K562 (cell line): ENCODE measurements around the gene PACSIN3. TPM values are rescaled to one million over a fixed set of nuclear protein-coding genes. Genes with fewer than 3 reads are reported as not detected.
A peak's percentile ranks its signal among the peaks of the same experiment; 100 is the strongest.

Experiments
- ATAC-seq: fragments of 200-7000 bp; cut with Tn5 transposase; 3 replicates; pipeline ENCODE4 v1.9.1; 2020; ENCODE audit warnings: moderate library complexity
- BruUV-seq: library from RNA; stranded (reverse); fragments of 400-500 nt; replicated peaks from 2 replicates; lab custom pipeline; 2021; lab: Mats Ljungman, UMichigan
- CTCF ChIA-PET: fragments of 300-600 bp; formaldehyde crosslinking; extraction: SDS; loops from one replicate; lab custom pipeline; 2021; ENCODE audit warnings: low intra/inter-chr PET ratio; lab: Yijun Ruan, JAX
- POLR2A ChIA-PET: fragments of 300-600, 350-650 bp; sonication (Branson Sonifier 250); formaldehyde crosslinking; extraction: SDS; loops from one replicate; lab custom pipeline; 2021; ENCODE audit warnings: antibody characterized with exemption, inconsistent platforms; lab: Yijun Ruan, JAX
- DNase-seq, 4 experiments: peaks; one replicate each; pipeline versions ENCODE4 v3.0.0 to v3.0.0-alpha.2; 2011 to 2018; ENCODE audit warnings: low spot score in 3 of 4, mixed read lengths in 3 of 4; ENCODE audit errors: extremely low read depth in 1 of 4
- FAIRE-seq: peaks from 2 replicates; lab custom pipeline; 2011; peaks lifted over from hg19 to GRCh38; lab: Jason Lieb, UNC
- H2AFZ ChIP-seq: 2 replicates; pipeline ENCODE4 v1.6.0; 2011; ENCODE audit warnings: low read depth, low read length, control low read depth, inconsistent platforms
- H3K27ac ChIP-seq: fragments of 200-600 bp; 3 replicates; pipeline ENCODE4 v1.8.0; 2011; ENCODE audit warnings: low read depth, mild to moderate bottlenecking, control low read depth, inconsistent platforms, low read length, moderate library complexity, mixed read lengths; ENCODE audit errors: extremely low read depth
- H3K27me3 ChIP-seq, 2 experiments: fragments of 300-600 bp in 1 of 2; 2 replicates in 1 of 2; 3 replicates in 1 of 2; pipeline versions ENCODE4 v1.6.0 to v1.8.0; 2011; ENCODE audit warnings: inconsistent platforms in 2 of 2, low read length in 2 of 2, mild to moderate bottlenecking in 1 of 2, mixed read lengths in 1 of 2, moderate library complexity in 1 of 2; ENCODE audit not compliant: control insufficient read depth in 2 of 2, insufficient read depth in 2 of 2
- H3K36me3 ChIP-seq: fragments of 300-600 bp; 3 replicates; pipeline ENCODE4 v1.8.0; 2011; ENCODE audit warnings: mild to moderate bottlenecking, low read length, inconsistent platforms; ENCODE audit not compliant: control insufficient read depth, insufficient read depth
- H3K4me1 ChIP-seq, 2 experiments: fragments of 200-600 bp in 1 of 2; replicated peaks in 1 of 2; 2 replicates in 1 of 2; 3 replicates in 1 of 2; pipeline versions ENCODE4 v1.5.1 to v1.8.0; 2011; ENCODE audit warnings: inconsistent platforms in 2 of 2, low read length in 2 of 2, mild to moderate bottlenecking in 1 of 2, mixed read lengths in 1 of 2, moderate library complexity in 1 of 2; ENCODE audit not compliant: control insufficient read depth in 2 of 2, insufficient read depth in 2 of 2
- H3K4me2 ChIP-seq: 2 replicates; pipeline ENCODE4 v1.6.1; 2011; ENCODE audit warnings: low read length, control low read depth, inconsistent platforms, mixed read lengths; ENCODE audit not compliant: insufficient read depth
- H3K4me3 ChIP-seq: fragments of 200-600 bp; sonication (generic), shearing (Covaris generic); 2 replicates; pipeline ENCODE4 v1.5.1; 2016; ENCODE audit warnings: control low read depth, inconsistent platforms
- H3K79me2 ChIP-seq: fragments of 200-600 bp; 3 replicates; pipeline ENCODE4 v1.8.0; 2011; ENCODE audit warnings: low read length, inconsistent platforms; ENCODE audit not compliant: control insufficient read depth, insufficient read depth
- H3K9ac ChIP-seq, 2 experiments: 2 replicates each; pipeline versions ENCODE4 v1.6.0 to v1.6.1; 2011; ENCODE audit warnings: low read depth in 2 of 2, low read length in 2 of 2, control low read depth in 1 of 2, inconsistent platforms in 1 of 2, mild to moderate bottlenecking in 1 of 2, mixed read lengths in 1 of 2; ENCODE audit not compliant: insufficient read depth in 1 of 2
- H3K9me1 ChIP-seq: one replicate; pipeline ENCODE4 v1.6.0; 2011; ENCODE audit warnings: inconsistent platforms, mild to moderate bottlenecking, low read length, moderate library complexity; ENCODE audit not compliant: control insufficient read depth, insufficient read depth
- H3K9me3 ChIP-seq: replicated peaks from 2 replicates; pipeline ENCODE4 v1.5.1; 2011; ENCODE audit warnings: low read depth, low read length, inconsistent platforms; ENCODE audit not compliant: control insufficient read depth, insufficient read depth
- H4K20me1 ChIP-seq: replicated peaks from 2 replicates; pipeline ENCODE4 v1.6.1; 2011; ENCODE audit warnings: low read length, inconsistent platforms, mixed read lengths; ENCODE audit not compliant: control insufficient read depth, insufficient read depth
- HDAC3 ChIP-seq: fragments of 450-650 bp; IDR thresholded peaks from 2 replicates; pipeline ENCODE4 v1.6.1; 2018; ENCODE audit warnings: borderline replicate concordance, mild to moderate bottlenecking, moderate library complexity; ENCODE audit not compliant: partially characterized antibody
- MTF1 ChIP-seq: fragments of 250-450 bp; sonication (Bioruptor Pico); IDR thresholded peaks from 2 replicates; pipeline ENCODE4 v1.9.0; 2021; ENCODE audit warnings: moderate library complexity, mild to moderate bottlenecking, inconsistent platforms, borderline replicate concordance
- MYBL2 ChIP-seq, 2 experiments: fragments of 450-650 bp in 1 of 2; sonication (generic) in 1 of 2; formaldehyde crosslinking in 1 of 2; IDR thresholded peaks; 2 replicates each; pipeline versions ENCODE4 v1.6.1 to v1.8.1; 2017 to 2022; ENCODE audit warnings: borderline replicate concordance in 1 of 2, inconsistent platforms in 1 of 2, low read depth in 1 of 2, mild to moderate bottlenecking in 1 of 2, missing genetic modification reagents in 1 of 2, moderate library complexity in 1 of 2
- NFIX ChIP-seq: fragments of 250-450 bp; sonication (Bioruptor Pico); IDR thresholded peaks from 2 replicates; pipeline ENCODE4 v1.4.0; 2020; ENCODE audit warnings: low read depth, mild to moderate bottlenecking, moderate library complexity
- POLR2AphosphoS5 ChIP-seq: IDR thresholded peaks from 2 replicates; pipeline ENCODE4 v1.6.1; 2011; ENCODE audit warnings: mild to moderate bottlenecking, low read depth, low read length, moderate library complexity; ENCODE audit not compliant: control insufficient read depth, insufficient read depth
- POLR3G ChIP-seq: IDR thresholded peaks from 2 replicates; pipeline ENCODE4 v1.6.1; 2011; ENCODE audit not compliant: insufficient read length, insufficient replicate concordance; ENCODE audit errors: extremely low read depth
- RB1 ChIP-seq: fragments of 450-650 bp; IDR thresholded peaks from 2 replicates; pipeline ENCODE4 v1.6.1; 2017; ENCODE audit warnings: low read depth, mild to moderate bottlenecking
- SAFB ChIP-seq: fragments of 200-400 bp; formaldehyde crosslinking; IDR thresholded peaks from 2 replicates; pipeline ENCODE4 v1.6.1; 2017; ENCODE audit warnings: low read depth, low read length, borderline replicate concordance
- SIX5 ChIP-seq, 2 experiments: IDR thresholded peaks; 2 replicates each; pipeline ENCODE4 v1.6.1; 2011; ENCODE audit warnings: low read length in 2 of 2, borderline replicate concordance in 1 of 2, low read depth in 1 of 2, mild to moderate bottlenecking in 1 of 2, moderate library complexity in 1 of 2; ENCODE audit not compliant: insufficient read depth in 1 of 2
- SMARCC2 ChIP-seq: fragments of 450-650 bp; IDR thresholded peaks from 2 replicates; pipeline ENCODE4 v1.6.1; 2017; ENCODE audit warnings: antibody characterized with exemption, moderate library complexity, mild to moderate bottlenecking, low read depth
- ZNF518B ChIP-seq: fragments of 250-450 bp; sonication (Bioruptor Pico); IDR thresholded peaks from 2 replicates; pipeline ENCODE4 v1.5.0; 2021; ENCODE audit warnings: mild to moderate bottlenecking, moderate library complexity
- WGBS: fragments of 100-300 bp; shearing (Covaris generic); methylation state at CpG from one replicate; pipeline ENCODE4 v1.1.6; 2016; ENCODE audit warnings: low coverage, mixed read lengths; ENCODE audit not compliant: insufficient coverage; ENCODE audit errors: missing lambda C conversion rate; 5-methylcytosine and 5-hydroxymethylcytosine counted together
- in situ Hi-C: fragments of 300-500 bp; cut with MboI; formaldehyde crosslinking; loops from 4 replicates; pipeline ENCODE4 v1.15.0; 2018; ENCODE audit warnings: inconsistent platforms, mixed read lengths
- intact Hi-C: fragments of 100-400 bp; cut with micrococcal nuclease; formaldehyde crosslinking; loops from 2 replicates; pipeline ENCODE4 v1.14.2; 2022
- polyA plus RNA-seq, 8 experiments: library from polyadenylated mRNA; depleted of rRNA in 4 of 8; stranded (reverse) in 5 of 8; unstranded in 3 of 8; fragments of >200 nt; fragmentation: Nextera tagmentation in 2 of 8; fragmentation: Illumina TruSeq in 1 of 8; extraction: Ambion mirVana in 2 of 8; extraction: Trizol in 1 of 8; gene quantifications; 2 replicates each; pipeline versions ENCODE4 v1.2.1 to v1.2.3, GENCODE V29; 2011 to 2014; ENCODE audit warnings: inconsistent platforms in 1 of 8, missing spikeins in 1 of 8
- total RNA-seq, 7 experiments: library from RNA; depleted of rRNA in 6 of 7; stranded (reverse); fragments of >200 nt in 6 of 7; fragmentation: Illumina TruSeq in 2 of 7; extraction: Trizol in 2 of 7; gene quantifications; 2 replicates each; pipeline versions ENCODE4 v1.2.1 to v1.2.3, GENCODE V29; 2011 to 2021; ENCODE audit warnings: low replicate concordance in 1 of 7
- TF ChIP-seq, protein P1 (sequence below): IDR thresholded peaks from 2 replicates; pipeline ENCODE4 v1.6.1; 2011; ENCODE audit warnings: borderline replicate concordance, low read depth, mild to moderate bottlenecking, moderate library complexity, low read length; ENCODE audit not compliant: insufficient read depth, poor library complexity, severe bottlenecking

Gene PACSIN3
- total and polyA plus RNA-seq, 9 of the 15 experiments (the other 6 are each of a cell fraction or from before 2014, with no cell fraction given), result 0.13 to 18.1 (median 7.1) TPM

DNA sequence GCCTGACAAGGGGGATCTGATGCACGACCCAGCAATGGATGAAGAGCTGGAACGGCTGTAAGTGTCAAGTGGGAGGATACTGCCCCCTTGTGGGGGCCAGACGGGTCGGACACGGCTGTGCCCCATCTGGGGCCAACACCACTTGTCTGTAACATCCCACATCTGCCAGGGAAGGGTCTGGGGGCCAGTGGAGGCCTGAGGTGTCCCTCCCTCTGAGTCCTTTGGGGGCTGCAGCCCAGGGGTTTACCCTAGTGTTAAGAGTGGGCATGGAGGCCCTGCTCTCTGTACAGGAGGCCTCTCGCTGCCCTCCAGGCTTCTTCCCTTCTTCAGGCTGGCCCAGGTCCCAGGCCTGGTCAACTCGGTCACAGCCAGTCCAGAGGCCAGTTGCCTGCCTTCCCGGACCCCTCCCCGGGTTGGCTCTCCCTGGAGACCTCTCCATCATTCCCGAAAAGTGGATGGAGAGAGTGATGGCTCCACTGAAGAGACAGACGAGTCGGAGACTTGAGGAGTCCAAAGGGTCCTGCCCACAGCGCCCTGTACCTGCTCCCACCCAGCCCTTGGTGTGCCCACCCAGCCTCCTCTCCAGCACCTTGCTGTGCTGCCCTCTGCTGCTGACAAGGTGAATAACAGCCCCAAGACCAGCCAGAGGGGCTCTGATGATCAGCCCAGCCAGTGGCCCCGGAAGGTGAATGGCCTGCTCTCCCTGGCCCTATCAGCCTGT, 24.9 kb downstream of the PACSIN3 start:
- ATAC-seq (peak; percentile 90), DNase-seq (peak; percentile 82 to 87 (median 84)), FAIRE-seq (peak; percentile 92)
- CTCF ChIA-PET, result interaction anchor here (0.6 to 3.9 kb wide), 5 partner anchors 104 to 335 kb away, joined by 3 to 27 read pairs (median 3); no protein-coding TSS in a partner anchor
- Histone ChIP-seq H3K9me3 (no peaks in the 10 kb centered on the region), H2AFZ (no peak overlapping the region), H3K4me2 (no peak overlapping the region), H3K9me1 (peaks cover 2% of the 10 kb centered on the region), H3K4me1 (peaks cover 0 to 21% of the 10 kb centered on the region in 2 experiments; a peak in 2 of 5 replicates), H3K4me3 (no peak overlapping the region), H3K27ac (no peak overlapping the region), H4K20me1 (peaks cover 17% of the 10 kb centered on the region), H3K9ac (peak overlapping the region in 1 of 2 experiments; percentile 0; a peak in 1 of 4 replicates), H3K79me2 (no peaks in the 10 kb centered on the region), H3K36me3 (peaks cover 33% of the 10 kb centered on the region; the same call in 2 of the 3 replicates), H3K27me3 (no peaks in the 10 kb centered on the region)
- in situ Hi-C loops, result loop anchor here (5.0 kb wide), 1 partner anchor 274 kb away; no protein-coding TSS in a partner anchor
- 33% methylated on average over 10 of the region's 14 CpGs for WGBS
- intact Hi-C loops, result loop anchor here (2.0 kb wide), 1 partner anchor 272 kb away; no protein-coding TSS in a partner anchor
- no TSS peak for BruUV-seq
- POLR2A ChIA-PET, result interaction anchor here (0.7 to 3.1 kb wide), 5 partner anchors 8 to 53 kb away, joined by 3 to 29 read pairs (median 5); partner anchors contain the start of gene DDB2
- TF ChIP-seq HDAC3 (no peak), MTF1 (CRISPR knock-in tag) (no peak), POLR3G (no peak), SIX5 (IDR thresholded peaks at IDR 0.05; ENCODE audit: borderline replicate concordance in 1 of 2, insufficient read depth in 1 of 2, low read depth in 1 of 2, low read length in 2 of 2) (no peak), POLR2AphosphoS5 (peak; percentile 53; the same call in 1 of the 2 replicates), MYBL2 (IDR thresholded peaks at IDR 0.05; ENCODE audit: low read depth) (no peak), MYBL2 (CRISPR knock-in tag; IDR thresholded peaks at IDR 0.05; ENCODE audit: borderline replicate concordance) (no peak), SAFB (no peak), SMARCC2 (no peak), RB1 (peak; percentile 41; the same call in 1 of the 2 replicates), NFIX (no peak), ZNF518B (CRISPR knock-in tag) (no peak)
- TF ChIP-seq, protein P1, sequence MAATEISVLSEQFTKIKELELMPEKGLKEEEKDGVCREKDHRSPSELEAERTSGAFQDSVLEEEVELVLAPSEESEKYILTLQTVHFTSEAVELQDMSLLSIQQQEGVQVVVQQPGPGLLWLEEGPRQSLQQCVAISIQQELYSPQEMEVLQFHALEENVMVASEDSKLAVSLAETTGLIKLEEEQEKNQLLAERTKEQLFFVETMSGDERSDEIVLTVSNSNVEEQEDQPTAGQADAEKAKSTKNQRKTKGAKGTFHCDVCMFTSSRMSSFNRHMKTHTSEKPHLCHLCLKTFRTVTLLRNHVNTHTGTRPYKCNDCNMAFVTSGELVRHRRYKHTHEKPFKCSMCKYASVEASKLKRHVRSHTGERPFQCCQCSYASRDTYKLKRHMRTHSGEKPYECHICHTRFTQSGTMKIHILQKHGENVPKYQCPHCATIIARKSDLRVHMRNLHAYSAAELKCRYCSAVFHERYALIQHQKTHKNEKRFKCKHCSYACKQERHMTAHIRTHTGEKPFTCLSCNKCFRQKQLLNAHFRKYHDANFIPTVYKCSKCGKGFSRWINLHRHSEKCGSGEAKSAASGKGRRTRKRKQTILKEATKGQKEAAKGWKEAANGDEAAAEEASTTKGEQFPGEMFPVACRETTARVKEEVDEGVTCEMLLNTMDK, result peak; percentile 94
